GM08714 (cell line): ENCODE measurements around the gene TIMELESS.
"Not testable (repeated sequence)": the region's sequence is repeated elsewhere in the genome, so short reads cannot be mapped to it uniquely, and the experiment has no call there.

ENCODE experiments used
- H3K4me3 ChIP-seq: fragments of 200-500 bp; sonication (Bioruptor generic); 2 replicates; pipeline ENCODE4 v1.5.1; 2014; ENCODE audit warnings: mild to moderate bottlenecking, low read length, inconsistent platforms
- ZNF274 ChIP-seq: IDR thresholded peaks from 2 replicates; pipeline ENCODE4 v1.6.1; 2012; ENCODE audit warnings: mild to moderate bottlenecking, low read depth, low read length

TIMELESS gene

GRCh38 chr12:56448860-56449621, at the start of gene TIMELESS:
TIMELESS (minus strand) TSS chr12:56449426; CDS start chr12:56434170, 15,256 bp downstream.
- peak within 1 kb of the TSS; percentile 81 for H3K4me3 ChIP-seq
- no peak for TF ChIP-seq ZNF274

DNA sequence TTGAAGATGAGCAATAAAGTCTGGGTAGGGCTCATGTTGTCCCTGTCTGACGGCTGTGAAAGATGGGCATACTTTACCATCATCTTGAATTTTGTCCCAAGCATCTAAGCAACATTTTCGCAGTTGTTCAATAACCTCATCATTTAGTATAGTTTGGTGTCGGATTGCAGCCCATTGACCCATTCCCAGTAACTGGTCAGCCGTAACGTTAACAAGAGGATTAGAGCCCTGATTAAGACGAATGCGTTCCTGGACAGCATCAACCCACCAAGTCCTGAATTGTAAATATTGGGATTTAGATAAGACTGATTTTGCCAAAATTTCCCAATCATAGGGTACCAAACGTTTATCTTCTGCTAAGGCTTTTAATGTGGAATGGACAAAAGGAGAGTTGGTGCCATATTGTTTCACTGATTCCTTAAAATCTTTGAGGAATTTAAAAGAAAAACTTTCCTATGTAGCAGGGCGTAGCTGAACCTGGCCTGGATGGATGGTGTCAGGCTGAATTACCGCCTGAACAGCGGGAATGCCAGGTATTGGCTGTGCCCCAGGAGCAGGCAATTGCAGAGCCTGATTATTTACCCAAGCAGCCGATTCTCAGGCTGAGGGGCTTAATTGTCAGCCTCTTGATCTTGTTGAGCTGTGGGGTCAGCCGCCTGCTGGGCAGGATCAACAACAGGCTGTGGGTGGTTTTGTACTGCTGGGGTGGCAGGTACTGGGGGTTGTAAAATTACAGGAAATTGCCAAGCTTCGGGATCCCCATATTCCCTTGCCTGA, 49.1 kb upstream of the TIMELESS start:
- not testable (repeated sequence) for H3K4me3 ChIP-seq

DNA sequence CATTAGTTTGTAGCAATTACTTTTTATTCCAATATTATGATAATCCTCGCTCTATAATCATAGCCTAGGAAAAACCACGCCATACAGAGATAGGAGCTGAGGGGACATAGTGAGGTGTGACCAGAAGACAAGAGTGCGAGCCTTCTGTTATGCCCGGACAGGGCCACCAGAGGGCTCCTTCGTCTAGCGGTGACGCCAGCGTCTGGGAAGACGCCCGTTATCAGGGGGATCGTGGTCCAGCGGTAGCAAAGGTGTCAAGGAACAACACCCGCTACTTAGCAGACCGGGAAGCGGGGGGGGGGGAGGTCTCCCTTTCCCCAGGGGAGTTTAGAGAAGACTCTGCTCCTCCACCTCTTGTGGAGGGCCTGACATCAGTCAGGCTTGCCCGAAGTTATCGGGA, 47.5 kb upstream of the TIMELESS start:
- not testable (repeated sequence) for H3K4me3 ChIP-seq

- not testable (repeated sequence) for H3K4me3 ChIP-seq
Measured at GRCh38 chr12:56494481-56494880, 45.3 kb upstream of the TIMELESS start.

- H3K4me3 ChIP-seq = not testable (repeated sequence)
Measured at GRCh38 chr12:56494106-56494415, 44.8 kb upstream of the TIMELESS start.

GRCh38 chr12:56493409-56494105, 44.3 kb upstream of the TIMELESS start:
- not testable (repeated sequence) for H3K4me3 ChIP-seq

DNA sequence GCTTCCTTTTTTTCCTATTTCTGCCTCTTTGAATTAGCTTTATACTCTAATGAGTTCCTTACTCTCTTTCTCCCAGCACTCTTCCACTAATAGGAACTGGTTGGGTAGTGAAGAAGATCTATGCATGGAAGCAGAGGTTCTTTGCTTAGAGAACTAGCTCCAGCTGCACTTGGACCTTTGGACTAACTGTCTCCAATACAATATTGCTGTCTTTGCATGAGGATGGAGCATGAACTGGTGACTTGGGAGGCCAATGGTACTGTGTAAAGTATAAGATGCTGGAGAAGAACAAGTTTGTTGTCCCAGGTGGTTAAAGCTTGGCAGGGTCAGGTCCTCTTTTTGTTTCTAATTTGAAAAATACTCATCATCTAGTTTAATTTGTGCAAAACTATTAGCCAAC, 41.1 kb upstream of the TIMELESS start:
- no peak for TF ChIP-seq ZNF274
- H3K4me3 ChIP-seq = no peak overlapping the region

DNA sequence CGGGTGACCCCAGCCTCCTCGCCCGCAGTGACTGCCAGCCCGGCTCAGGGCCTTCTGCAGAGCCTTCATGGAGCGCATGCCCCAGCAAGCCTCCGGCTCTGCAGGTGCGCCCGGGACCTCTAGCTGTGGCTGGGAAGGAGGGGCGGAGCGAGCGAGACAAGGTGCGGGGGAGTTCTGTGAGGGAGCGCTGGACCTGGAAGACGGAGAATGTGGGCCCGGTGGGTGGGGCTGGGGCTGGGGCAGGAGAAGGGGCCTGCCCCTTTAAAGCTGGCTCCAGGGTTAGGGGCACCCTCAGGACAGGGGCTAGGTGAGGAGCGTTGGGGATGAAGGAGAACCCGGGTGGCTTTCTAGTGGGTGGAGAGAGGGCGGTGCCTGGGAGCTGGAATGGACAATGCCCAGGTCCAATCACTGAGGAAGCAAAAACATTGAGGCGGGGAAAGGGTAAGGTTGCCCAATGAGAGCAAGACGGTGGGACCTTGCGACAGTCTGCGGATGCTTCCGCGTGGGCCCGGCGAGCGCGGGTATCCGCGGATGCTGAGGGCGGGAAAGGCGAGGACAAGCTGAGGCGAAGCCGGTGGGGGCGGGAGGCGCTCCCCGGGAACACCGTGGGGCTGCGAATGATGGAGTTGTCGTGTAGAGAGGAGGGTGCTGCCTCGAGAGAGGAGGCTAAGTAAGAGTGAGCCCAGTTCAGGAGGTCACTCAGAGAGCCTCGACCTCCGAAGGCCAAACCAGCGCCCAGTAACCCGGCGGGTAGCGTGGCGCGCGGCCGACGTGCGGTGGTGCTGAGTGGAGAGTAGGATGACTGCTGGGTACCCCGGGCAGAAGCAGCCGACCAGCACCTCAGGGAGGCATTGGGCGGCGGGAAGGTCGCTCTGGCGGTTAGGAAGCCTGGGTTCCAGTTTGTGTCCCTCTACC, 39.1 kb upstream of the TIMELESS start, which contains the start of gene GLS2:
Gene GLS2, minus strand, starts transcription at position 121 of the 915 bp plus-strand sequence. Its CDS starts 43 bp downstream, at position 78.
- TF ChIP-seq ZNF274 = no peak
- peak within 1 kb of the TSS; percentile 36; the same call in 1 of the 2 replicates for H3K4me3 ChIP-seq

GRCh38 chr12:56487448-56488040, 38.3 kb upstream of the TIMELESS start:
- peak overlapping the region; percentile 36; the same call in 1 of the 2 replicates for H3K4me3 ChIP-seq
- no peak for TF ChIP-seq ZNF274

DNA sequence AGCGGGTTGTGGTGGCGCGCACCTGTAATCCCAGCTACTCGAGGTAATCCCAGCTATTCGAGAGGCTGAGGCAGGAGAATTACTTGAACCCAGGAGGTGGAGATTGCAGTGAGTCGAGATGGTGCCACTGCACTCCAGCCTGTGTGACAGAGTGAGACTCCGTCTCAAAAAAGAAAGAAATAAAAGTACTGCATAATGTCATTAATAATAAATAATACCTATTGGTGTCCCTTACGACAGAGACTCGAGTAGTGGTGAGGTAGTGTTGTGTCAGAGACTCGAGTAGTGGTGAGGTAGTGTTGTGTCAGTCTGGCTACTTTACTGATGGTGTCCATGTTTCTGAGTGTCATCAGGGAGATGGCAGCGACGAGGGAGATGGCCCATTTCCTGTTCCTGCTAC, 37.5 kb upstream of the TIMELESS start:
- H3K4me3 ChIP-seq = no peak overlapping the region

DNA sequence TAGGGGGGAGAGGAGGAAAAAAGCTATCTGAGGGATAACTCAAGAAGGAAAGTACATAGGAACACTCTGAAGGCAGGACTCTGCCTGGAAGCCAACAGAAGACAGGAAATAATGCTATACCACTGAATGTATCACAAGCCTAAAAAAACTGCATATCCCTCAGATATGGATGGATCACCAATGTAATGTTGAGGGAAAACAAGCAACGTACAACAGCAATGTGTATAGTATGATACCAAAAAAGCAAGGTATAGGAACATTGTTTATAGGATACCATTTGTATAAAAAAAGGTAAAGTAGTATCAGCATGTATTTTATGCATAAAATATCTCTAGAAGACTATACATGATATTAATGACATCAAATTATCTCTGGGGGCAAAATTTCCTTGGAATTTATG, 35.3 kb upstream of the TIMELESS start:
- H3K4me3 ChIP-seq = no peak overlapping the region
- TF ChIP-seq ZNF274 = no peak

More for the DNA sequence above, 37.5 kb upstream of the TIMELESS start:
- no peak for TF ChIP-seq ZNF274

GRCh38 chr12:56479625-56480024, 30.4 kb upstream of the TIMELESS start:
- no peak for TF ChIP-seq ZNF274
- H3K4me3 ChIP-seq = no peak overlapping the region

DNA sequence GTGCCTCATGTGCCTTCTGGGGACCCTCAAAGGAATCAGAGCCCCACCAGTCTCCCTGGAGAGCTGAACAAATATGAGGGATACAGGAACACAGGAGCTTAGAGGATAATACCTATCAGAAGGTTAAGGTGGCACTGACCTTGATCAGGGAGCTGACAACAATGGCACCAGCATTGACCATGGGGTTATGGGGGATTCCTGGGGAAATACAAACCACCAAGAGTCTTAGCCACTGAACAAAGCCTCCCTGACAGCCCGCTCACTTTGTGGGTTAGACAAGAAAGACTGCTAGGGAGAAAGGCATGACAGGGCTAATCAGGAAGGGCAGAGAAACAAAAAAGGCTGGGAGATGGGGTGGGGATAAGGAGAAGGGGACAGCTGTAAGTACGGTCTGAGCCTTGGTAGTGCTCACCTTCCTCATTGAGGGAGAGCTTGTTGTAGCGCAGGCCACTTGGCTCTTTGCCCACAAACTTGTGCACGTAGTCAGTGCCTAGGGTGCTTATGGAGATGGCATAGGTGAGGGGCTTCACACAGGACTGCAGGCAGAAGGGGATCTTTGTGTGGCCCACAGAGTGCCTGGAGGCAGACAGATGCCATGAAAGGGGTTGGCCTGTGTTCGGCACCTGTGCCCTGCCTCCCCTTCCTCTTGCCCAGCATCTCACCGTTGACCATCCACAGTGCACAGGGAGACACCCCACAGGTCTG, 28.4 kb upstream of the TIMELESS start:
- no peak overlapping the region for H3K4me3 ChIP-seq

More for the DNA sequence above, 28.4 kb upstream of the TIMELESS start:
- no peak for TF ChIP-seq ZNF274
